GM12878 (cell line): ENCODE results near the gene ZFP37. TPM values are rescaled to one million over a fixed set of nuclear protein-coding genes. Genes with fewer than 3 reads are reported as not detected.
"Not testable (repeated sequence)": the region's sequence is repeated elsewhere in the genome, so short reads cannot be mapped to it uniquely, and the experiment has no call there.

Experiments used
- ATAC-seq: fragments of 200-7000 bp; cut with Tn5 transposase; 3 replicates; pipeline ENCODE4 v1.9.1; 2020; ENCODE audit warnings: mild to moderate bottlenecking, moderate library complexity
- BruUV-seq: library from RNA; stranded (reverse); fragments of 400-500 nt; replicated peaks from 2 replicates; lab custom pipeline; 2021; lab: Mats Ljungman, UMichigan
- CTCF ChIA-PET: fragments of 300-600 bp; sonication (Branson Sonifier 250); formaldehyde crosslinking; extraction: SDS; loops from one replicate; lab custom pipeline; 2021; ENCODE audit warnings: inconsistent platforms; lab: Yijun Ruan, JAX
- POLR2A ChIA-PET: fragments of 350-600 bp; formaldehyde crosslinking; extraction: SDS; loops from one replicate; lab custom pipeline; 2021; ENCODE audit warnings: inconsistent platforms; lab: Charles Lee
- RAD21 ChIA-PET: fragments of 300-600 bp; sonication (Branson Sonifier 250); formaldehyde crosslinking; loops from one replicate; lab custom pipeline; 2023; ENCODE audit warnings: antibody characterized with exemption; ENCODE audit not compliant: unreplicated experiment; lab: Charles Lee
- SMC1A ChIA-PET: fragments of 300-600 bp; sonication (Branson Sonifier 250); formaldehyde crosslinking; loops from one replicate; lab custom pipeline; 2023; ENCODE audit not compliant: unreplicated experiment, uncharacterized antibody; lab: Charles Lee
- DNase-seq: peaks from one replicate; pipeline ENCODE4 v3.0.0-alpha.2; 2011; ENCODE audit warnings: low read depth, low spot score
- FAIRE-seq: peaks from 3 replicates; lab custom pipeline; 2011; peaks lifted over from hg19 to GRCh38; lab: Jason Lieb, UNC
- H2AFZ ChIP-seq: 2 replicates; pipeline ENCODE4 v1.6.0; 2011; ENCODE audit warnings: low read depth, low read length, control low read depth; ENCODE audit not compliant: control insufficient read depth
- H3K27ac ChIP-seq: 2 replicates; pipeline ENCODE4 v1.5.1; 2011; ENCODE audit warnings: control low read depth; ENCODE audit not compliant: control insufficient read depth, insufficient read depth
- H3K27me3 ChIP-seq, 2 experiments: replicated peaks in 1 of 2; 2 replicates each; pipeline versions ENCODE4 v1.6.0 to v1.6.1; 2011; ENCODE audit warnings: low read length in 1 of 2; ENCODE audit not compliant: control insufficient read depth in 2 of 2, insufficient read depth in 2 of 2
- H3K36me3 ChIP-seq, 2 experiments: 2 replicates each; pipeline ENCODE4 v1.5.1; 2011; ENCODE audit warnings: low read length in 1 of 2; ENCODE audit not compliant: control insufficient read depth in 2 of 2, insufficient read depth in 2 of 2
- H3K4me1 ChIP-seq: 2 replicates; pipeline ENCODE4 v1.6.1; 2011; ENCODE audit warnings: mild to moderate bottlenecking, low read length, moderate library complexity, mixed read lengths; ENCODE audit not compliant: control insufficient read depth, insufficient read depth
- H3K4me2 ChIP-seq: 2 replicates; pipeline ENCODE4 v1.6.0; 2011; ENCODE audit warnings: control low read depth; ENCODE audit not compliant: control insufficient read depth, insufficient read depth
- H3K4me3 ChIP-seq: fragments of 200-600 bp; sonication (generic); 2 replicates; pipeline ENCODE4 v1.5.1; 2016
- H3K79me2 ChIP-seq: 2 replicates; pipeline ENCODE4 v1.6.0; 2011; ENCODE audit warnings: low read length; ENCODE audit not compliant: control insufficient read depth, insufficient read depth
- H3K9ac ChIP-seq: 2 replicates; pipeline ENCODE4 v1.8.0; 2011; ENCODE audit warnings: low read length, control low read depth, mixed read lengths; ENCODE audit not compliant: control insufficient read depth, insufficient read depth
- H3K9me3 ChIP-seq: replicated peaks from 3 replicates; pipeline ENCODE4 v1.5.1; 2011; ENCODE audit warnings: mild to moderate bottlenecking, low read length; ENCODE audit not compliant: control insufficient read depth, insufficient read depth
- H4K20me1 ChIP-seq: 2 replicates; pipeline ENCODE4 v1.6.0; 2011; ENCODE audit not compliant: control insufficient read depth, insufficient read depth
- WGBS: methylation state at CpG from one replicate; pipeline ENCODE4 v1.1.6; 2016; ENCODE audit warnings: low lambda C conversion rate; ENCODE audit not compliant: insufficient replicate concordance, insufficient coverage; ENCODE audit errors: missing lambda C conversion rate; 5-methylcytosine and 5-hydroxymethylcytosine counted together
- in situ Hi-C: fragments of 300-500 bp; cut with MboI; formaldehyde crosslinking; loops from 9 replicates; pipeline ENCODE4 v1.14.3; 2018; ENCODE audit warnings: mixed read lengths
- intact Hi-C: fragments of 100-400 bp; cut with micrococcal nuclease; formaldehyde crosslinking; loops from one replicate; pipeline ENCODE4 v1.14.2; 2022; ENCODE audit not compliant: unreplicated experiment
- polyA plus RNA-seq, 11 experiments: library from polyadenylated mRNA; depleted of rRNA in 4 of 11; unstranded in 6 of 11; stranded (reverse) in 5 of 11; fragments of >200 nt; fragmentation: Nextera tagmentation in 4 of 11; fragmentation: Illumina TruSeq in 1 of 11; extraction: Ambion mirVana in 4 of 11; extraction: Trizol in 1 of 11; gene quantifications; 1 replicate in 1 of 11; 2 replicates in 10 of 11; pipeline versions ENCODE4 v1.2.1 to v1.2.3, GENCODE V29; 2011 to 2016; ENCODE audit warnings: inconsistent platforms in 2 of 11, missing spikeins in 2 of 11, low read depth in 1 of 11
- total RNA-seq, 4 experiments: library from RNA; depleted of rRNA in 3 of 4; stranded (reverse); fragments of >200 nt in 3 of 4; fragmentation: Illumina TruSeq in 1 of 4; extraction: Trizol in 1 of 4; gene quantifications; 2 replicates each; pipeline versions ENCODE4 v1.2.1 to v1.2.3, GENCODE V29; 2013 to 2021

The ZFP37 gene
- total and polyA plus RNA-seq, 10 of the 15 experiments (the other 5 are each of a cell fraction or from before 2014, with no cell fraction given): 0.47 to 1.7 (median 1.4) TPM; not detected in 1

DNA sequence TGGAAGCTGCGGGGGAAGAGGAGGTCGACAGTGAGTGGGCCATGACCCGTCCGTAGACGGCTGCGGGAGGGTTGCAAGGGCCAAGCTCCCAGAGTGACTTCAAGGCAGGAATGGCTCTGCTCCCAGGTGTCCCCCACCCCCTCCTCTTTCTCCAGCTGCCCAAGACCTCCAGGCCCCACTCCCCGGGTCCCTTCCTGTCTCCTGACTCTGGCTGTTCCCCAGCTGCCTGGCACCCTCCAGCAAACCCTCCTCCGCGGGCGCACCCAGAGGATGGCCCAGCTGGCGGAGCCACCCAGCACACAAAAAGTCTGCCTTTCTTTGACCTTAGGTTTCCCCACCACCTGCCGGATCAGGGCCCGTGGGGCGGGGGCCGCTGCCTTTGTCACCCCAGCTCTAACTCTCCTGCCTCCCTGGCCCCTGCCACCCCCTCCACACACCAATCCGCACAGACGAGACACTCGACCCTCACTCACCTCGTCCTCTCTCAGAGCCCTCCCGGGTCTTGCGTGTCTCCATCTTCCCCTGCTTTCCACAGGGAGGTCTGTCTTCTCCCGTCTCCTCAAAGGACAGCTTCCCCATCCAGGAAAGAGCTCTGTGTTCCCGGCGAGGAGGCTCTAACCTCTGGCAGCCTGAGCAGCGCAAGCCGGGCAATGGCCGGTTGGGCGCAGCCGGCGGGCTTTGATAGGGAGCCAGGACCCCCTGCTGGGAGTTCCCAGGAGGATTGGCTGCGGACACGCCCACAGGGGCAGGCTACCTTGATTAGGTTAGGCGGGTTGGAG lies 4.7 kb upstream of the ZFP37 start:
- intact Hi-C loops, H3K9ac ChIP-seq, H3K27ac ChIP-seq, H3K4me2 ChIP-seq, H3K4me3 ChIP-seq, FAIRE-seq, H3K36me3 ChIP-seq, H3K79me2 ChIP-seq, H4K20me1 ChIP-seq, H2AFZ ChIP-seq, DNase-seq, SMC1A ChIA-PET, H3K27me3 ChIP-seq, ATAC-seq, BruUV-seq, RAD21 ChIA-PET, CTCF ChIA-PET, H3K9me3 ChIP-seq, H3K4me1 ChIP-seq, POLR2A ChIA-PET, in situ Hi-C loops: not testable (repeated sequence)
- WGBS: 53% methylated on average over 21 of the region's 33 CpGs

DNA sequence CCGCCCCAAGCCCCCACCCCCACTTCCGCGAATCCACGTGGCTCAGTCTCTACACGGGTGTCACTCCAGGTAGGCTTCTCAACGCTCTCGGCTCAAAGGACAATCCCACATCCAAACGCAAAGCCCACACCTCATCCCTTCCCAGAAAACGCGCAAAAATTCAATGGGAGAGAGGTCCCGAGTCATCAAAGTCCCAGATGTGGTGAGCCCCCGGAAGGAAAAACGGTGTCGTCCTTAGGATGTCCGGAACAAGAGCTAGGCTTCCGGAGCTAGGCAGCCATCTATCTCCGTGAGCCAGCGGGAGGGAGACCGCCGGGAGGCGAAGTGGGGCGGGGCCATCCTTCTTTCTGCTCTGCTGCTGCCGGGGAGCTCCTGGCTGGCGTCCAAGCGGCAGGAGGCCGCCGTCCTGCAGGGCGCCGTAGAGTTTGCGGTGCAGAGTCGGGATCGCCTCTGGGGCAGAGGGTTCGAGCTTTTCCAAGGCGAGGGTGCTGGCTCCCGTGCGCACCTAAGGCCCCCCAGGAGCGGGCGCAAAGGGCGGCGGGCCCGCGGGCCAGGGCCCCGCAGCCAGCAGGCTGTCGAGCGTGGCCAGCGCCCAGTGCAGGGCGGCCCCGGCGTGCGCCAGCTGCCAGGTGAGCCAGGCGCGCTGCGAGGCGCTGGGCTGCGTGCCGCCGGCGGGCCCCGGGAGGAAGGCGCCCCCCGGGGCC lies 3.2 kb upstream of the ZFP37 start:
- DNase-seq, H3K27ac ChIP-seq, H3K9ac ChIP-seq, H3K9me3 ChIP-seq, H3K27me3 ChIP-seq, H3K4me3 ChIP-seq, BruUV-seq, H3K4me1 ChIP-seq, intact Hi-C loops, H3K4me2 ChIP-seq, in situ Hi-C loops, H3K79me2 ChIP-seq, ATAC-seq, H4K20me1 ChIP-seq, POLR2A ChIA-PET, CTCF ChIA-PET, H2AFZ ChIP-seq, SMC1A ChIA-PET, RAD21 ChIA-PET, H3K36me3 ChIP-seq, FAIRE-seq: not testable (repeated sequence)
- 69% methylated on average over 40 of the region's 61 CpGs for WGBS
